ENCODE measurements around the gene ARHGEF25.
"Not testable (repeated sequence)": the region's sequence is repeated elsewhere in the genome, so short reads cannot be mapped to it uniquely, and the experiment has no call there.

ARHGEF25 gene

GRCh38 chr12:57570438-57570837 lies 40.8 kb upstream of the ARHGEF25 start:
- H2BK15ac ChIP-seq (replicated peaks; ENCODE audit: low read depth); H2BK5ac ChIP-seq (ENCODE audit: low read length); H3K27me3 ChIP-seq (ENCODE audit: insufficient read depth, low read length, poor library complexity); H3K79me2 ChIP-seq (ENCODE audit: control insufficient read depth, insufficient read depth, low read length); H3K18ac ChIP-seq (ENCODE audit: low read length); H4K8ac ChIP-seq (ENCODE audit: low read depth, low read length); H4K5ac ChIP-seq (ENCODE audit: low read length); DNase-seq; H2AK5ac ChIP-seq (ENCODE audit: low read length); H3K4me1 ChIP-seq (ENCODE audit: control insufficient read depth, low read depth, low read length); H3K4me2 ChIP-seq (ENCODE audit: low read length); H2BK120ac ChIP-seq (ENCODE audit: low read depth, low read length); H3K56ac ChIP-seq (ENCODE audit: low read length); H3K27ac ChIP-seq (ENCODE audit: low read depth, low read length); H3K36me3 ChIP-seq (ENCODE audit: control insufficient read depth, insufficient read depth, low read length); H3K23ac ChIP-seq (ENCODE audit: low read length); H3K4ac ChIP-seq (ENCODE audit: low read depth, low read length); H3K4me3 ChIP-seq (ENCODE audit: low read length); H3K79me1 ChIP-seq (ENCODE audit: low read length); H3K9ac ChIP-seq (ENCODE audit: low read length): not testable (repeated sequence)
- WGBS (ENCODE audit: extremely low coverage, insufficient coverage, low lambda C conversion rate) = no CpG with 5 or more reads among the region's 13 CpGs

GRCh38 chr12:57571926-57572762 lies 39.1 kb upstream of the ARHGEF25 start:
- Histone ChIP-seq H2BK120ac (ENCODE audit: low read depth, low read length) (no peak overlapping the region), H3K4me1 (ENCODE audit: control insufficient read depth, low read depth, low read length) (no peaks in the 10 kb centered on the region), H3K79me1 (ENCODE audit: low read length) (no peaks in the 10 kb centered on the region), H3K9ac (ENCODE audit: low read length) (no peak overlapping the region), H2BK5ac (ENCODE audit: low read length) (no peak overlapping the region), H3K18ac (ENCODE audit: low read length) (no peak overlapping the region), H3K36me3 (ENCODE audit: control insufficient read depth, insufficient read depth, low read length) (peaks cover 4% of the 10 kb centered on the region), H3K4me2 (ENCODE audit: low read length) (no peak overlapping the region), H2BK15ac (replicated peaks; ENCODE audit: low read depth) (no peak overlapping the region), H4K5ac (ENCODE audit: low read length) (no peak overlapping the region), H3K79me2 (ENCODE audit: control insufficient read depth, insufficient read depth, low read length) (no peaks in the 10 kb centered on the region), H3K27me3 (ENCODE audit: insufficient read depth, low read length, poor library complexity) (no peaks in the 10 kb centered on the region), H3K4ac (ENCODE audit: low read depth, low read length) (no peak overlapping the region), H3K23ac (ENCODE audit: low read length) (no peak overlapping the region), H3K56ac (ENCODE audit: low read length) (no peak overlapping the region), H2AK5ac (ENCODE audit: low read length) (no peak overlapping the region), H3K27ac (ENCODE audit: low read depth, low read length) (no peak overlapping the region), H3K4me3 (ENCODE audit: low read length) (no peak overlapping the region), H4K8ac (ENCODE audit: low read depth, low read length) (no peak overlapping the region)
- no CpG with 5 or more reads among the region's 12 CpGs for WGBS (ENCODE audit: extremely low coverage, insufficient coverage, low lambda C conversion rate)
- DNase-seq = no peak

GRCh38 chr12:57574795-57575194 lies 36.4 kb upstream of the ARHGEF25 start:
- WGBS (ENCODE audit: extremely low coverage, insufficient coverage, low lambda C conversion rate) = no CpG with 5 or more reads among the region's 10 CpGs

GRCh38 chr12:57575771-57576612 lies 35.2 kb upstream of the ARHGEF25 start:
- H4K5ac ChIP-seq (ENCODE audit: low read length) = no peak overlapping the region
- no peak overlapping the region for H2BK120ac ChIP-seq (ENCODE audit: low read depth, low read length)
- WGBS (ENCODE audit: extremely low coverage, insufficient coverage, low lambda C conversion rate) = no CpG with 5 or more reads among the region's 12 CpGs
- no peak overlapping the region for H3K4me3 ChIP-seq (ENCODE audit: low read length)
- no peaks in the 10 kb centered on the region for H3K79me2 ChIP-seq (ENCODE audit: control insufficient read depth, insufficient read depth, low read length)
- H2BK15ac ChIP-seq (replicated peaks; ENCODE audit: low read depth) = no peak overlapping the region
- no peak overlapping the region for H3K9ac ChIP-seq (ENCODE audit: low read length)
- no peak overlapping the region for H3K56ac ChIP-seq (ENCODE audit: low read length)
- no peak overlapping the region for H2AK5ac ChIP-seq (ENCODE audit: low read length)
- H3K4me1 ChIP-seq (ENCODE audit: control insufficient read depth, low read depth, low read length) = no peaks in the 10 kb centered on the region
- no peak overlapping the region for H4K8ac ChIP-seq (ENCODE audit: low read depth, low read length)
- H3K27me3 ChIP-seq (ENCODE audit: insufficient read depth, low read length, poor library complexity) = no peaks in the 10 kb centered on the region
- no peak overlapping the region for H3K4me2 ChIP-seq (ENCODE audit: low read length)
- no peak overlapping the region for H3K23ac ChIP-seq (ENCODE audit: low read length)
- no peaks in the 10 kb centered on the region for H3K79me1 ChIP-seq (ENCODE audit: low read length)
- H2BK5ac ChIP-seq (ENCODE audit: low read length) = no peak overlapping the region
- no peak overlapping the region for H3K4ac ChIP-seq (ENCODE audit: low read depth, low read length)
- peaks cover 4% of the 10 kb centered on the region for H3K36me3 ChIP-seq (ENCODE audit: control insufficient read depth, insufficient read depth, low read length)
- no peak overlapping the region for H3K18ac ChIP-seq (ENCODE audit: low read length)
- no peak for DNase-seq
- no peak overlapping the region for H3K27ac ChIP-seq (ENCODE audit: low read depth, low read length)

More at GRCh38 chr12:57574795-57575194, 36.4 kb upstream of the ARHGEF25 start:
- no peak overlapping the region for H3K27ac ChIP-seq (ENCODE audit: low read depth, low read length)
- H3K79me2 ChIP-seq (ENCODE audit: control insufficient read depth, insufficient read depth, low read length) = no peaks in the 10 kb centered on the region
- no peaks in the 10 kb centered on the region for H3K79me1 ChIP-seq (ENCODE audit: low read length)
- H3K4me1 ChIP-seq (ENCODE audit: control insufficient read depth, low read depth, low read length) = no peaks in the 10 kb centered on the region
- H4K5ac ChIP-seq (ENCODE audit: low read length) = no peak overlapping the region
- H3K4me2 ChIP-seq (ENCODE audit: low read length) = no peak overlapping the region
- no peak overlapping the region for H2BK5ac ChIP-seq (ENCODE audit: low read length)
- no peak overlapping the region for H3K4ac ChIP-seq (ENCODE audit: low read depth, low read length)
- DNase-seq = no peak
- H3K27me3 ChIP-seq (ENCODE audit: insufficient read depth, low read length, poor library complexity) = no peaks in the 10 kb centered on the region
- H2BK120ac ChIP-seq (ENCODE audit: low read depth, low read length) = no peak overlapping the region
- no peak overlapping the region for H3K4me3 ChIP-seq (ENCODE audit: low read length)
- no peak overlapping the region for H3K56ac ChIP-seq (ENCODE audit: low read length)
- no peak overlapping the region for H3K23ac ChIP-seq (ENCODE audit: low read length)
- H3K9ac ChIP-seq (ENCODE audit: low read length) = no peak overlapping the region
- H3K36me3 ChIP-seq (ENCODE audit: control insufficient read depth, insufficient read depth, low read length) = peaks cover 4% of the 10 kb centered on the region
- no peak overlapping the region for H2BK15ac ChIP-seq (replicated peaks; ENCODE audit: low read depth)
- H4K8ac ChIP-seq (ENCODE audit: low read depth, low read length) = no peak overlapping the region
- no peak overlapping the region for H2AK5ac ChIP-seq (ENCODE audit: low read length)
- H3K18ac ChIP-seq (ENCODE audit: low read length) = no peak overlapping the region

GRCh38 chr12:57576613-57577160 lies 34.5 kb upstream of the ARHGEF25 start:
- Histone ChIP-seq H2BK15ac (replicated peaks; ENCODE audit: low read depth) (no peak overlapping the region), H3K4me1 (ENCODE audit: control insufficient read depth, low read depth, low read length) (no peaks in the 10 kb centered on the region), H2BK5ac (ENCODE audit: low read length) (no peak overlapping the region), H3K9ac (ENCODE audit: low read length) (no peak overlapping the region), H3K79me1 (ENCODE audit: low read length) (no peaks in the 10 kb centered on the region), H3K36me3 (ENCODE audit: control insufficient read depth, insufficient read depth, low read length) (peaks cover 4% of the 10 kb centered on the region), H3K79me2 (ENCODE audit: control insufficient read depth, insufficient read depth, low read length) (no peaks in the 10 kb centered on the region), H3K23ac (ENCODE audit: low read length) (no peak overlapping the region), H4K8ac (ENCODE audit: low read depth, low read length) (no peak overlapping the region), H2BK120ac (ENCODE audit: low read depth, low read length) (no peak overlapping the region), H3K4me3 (ENCODE audit: low read length) (no peak overlapping the region), H3K56ac (ENCODE audit: low read length) (no peak overlapping the region), H2AK5ac (ENCODE audit: low read length) (no peak overlapping the region), H3K18ac (ENCODE audit: low read length) (no peak overlapping the region), H4K5ac (ENCODE audit: low read length) (no peak overlapping the region), H3K4me2 (ENCODE audit: low read length) (no peak overlapping the region), H3K27me3 (ENCODE audit: insufficient read depth, low read length, poor library complexity) (no peaks in the 10 kb centered on the region), H3K4ac (ENCODE audit: low read depth, low read length) (no peak overlapping the region), H3K27ac (ENCODE audit: low read depth, low read length) (no peak overlapping the region)
- WGBS (ENCODE audit: extremely low coverage, insufficient coverage, low lambda C conversion rate) = no CpG with 5 or more reads among the region's 9 CpGs
- DNase-seq = no peak

Data from mesendoderm (in vitro differentiated cells).